Transverse colon (tissue), 4 donors: ENCODE measurements around the gene MAP1LC3B. TPM values are rescaled to one million over a fixed set of nuclear protein-coding genes. Genes with fewer than 3 reads are reported as not detected.

Source experiments
- DNase-seq: peaks from one replicate; pipeline ENCODE4 v3.0.0-alpha.2; 2019
- H3K27ac ChIP-seq, 4 donors: fragments of 200-600 bp; sonication (generic); 2 replicates each; pipeline ENCODE4 v1.5.1; 2016 to 2018; ENCODE audit warnings: inconsistent platforms in 4 of 4
- H3K27me3 ChIP-seq: fragments of 200-600 bp; sonication (generic); 2 replicates; pipeline ENCODE4 v1.5.1; 2017; ENCODE audit warnings: inconsistent platforms
- H3K36me3 ChIP-seq, 4 donors: fragments of 200-600 bp; sonication (generic); 2 replicates each; pipeline ENCODE4 v1.5.1; 2017 to 2019; ENCODE audit warnings: inconsistent platforms in 4 of 4
- H3K4me1 ChIP-seq, 4 donors: fragments of 200-600 bp; sonication (generic); 2 replicates each; pipeline ENCODE4 v1.5.1; 2017 to 2020; ENCODE audit warnings: inconsistent platforms in 4 of 4
- H3K4me3 ChIP-seq, 4 donors: fragments of 200-600 bp; sonication (generic); 1 replicate in 1 of 4; 2 replicates in 3 of 4; pipeline versions ENCODE4 v1.5.1 to v1.6.1; 2017 to 2019; ENCODE audit warnings: inconsistent platforms in 4 of 4
- H3K9me3 ChIP-seq, 2 donors: fragments of 200-600 bp; sonication (generic); 2 replicates each; pipeline ENCODE4 v1.5.1; 2017 to 2019; ENCODE audit warnings: inconsistent platforms in 2 of 2
- CTCF ChIP-seq, 5 experiments: fragments of 200-600 bp in 3 of 5; fragments of 450-650 bp in 2 of 5; sonication (generic) in 3 of 5; IDR thresholded peaks; 1 replicate in 2 of 5; 2 replicates in 3 of 5; pipeline ENCODE4 v1.5.1; 2016 to 2017; ENCODE audit warnings: antibody characterized with exemption in 5 of 5, inconsistent platforms in 3 of 5, mild to moderate bottlenecking in 2 of 5, moderate library complexity in 1 of 5
- EP300 ChIP-seq: sonication (generic); formaldehyde crosslinking; IDR thresholded peaks from one replicate; pipeline ENCODE4 v1.6.1; 2017; ENCODE audit warnings: antibody characterized with exemption, low read depth
- POLR2A ChIP-seq: fragments of 450-650 bp; IDR thresholded peaks from one replicate; pipeline ENCODE4 v1.6.1; 2016; ENCODE audit warnings: antibody characterized with exemption, mild to moderate bottlenecking, moderate library complexity
- POLR2AphosphoS5 ChIP-seq, 3 donors: sonication (generic); formaldehyde crosslinking; IDR thresholded peaks; one replicate each; pipeline ENCODE4 v1.6.1; 2016; ENCODE audit warnings: antibody characterized with exemption in 3 of 3
- WGBS, 2 donors: methylation state at CpG; one replicate each; pipeline ENCODE4 v1.1.5; 2018; ENCODE audit warnings: low coverage in 1 of 2; 5-methylcytosine and 5-hydroxymethylcytosine counted together
- in situ Hi-C, 4 donors: fragments of 200-750 bp; cut with MboI; loops; one replicate each; pipeline versions ENCODE4 v1.15.0 to v1.15.1; 2017; ENCODE audit warnings: low sequenced_read_pairs in 3 of 4, low pct_ligation_motif_present in 1 of 4, low pct_unique_long_range_greater_than_20kb in 1 of 4
- intact Hi-C: fragments of 100-400 bp; cut with DNase I; formaldehyde crosslinking; loops from one replicate; pipeline ENCODE4 v1.15.1; 2023; ENCODE audit warnings: low total_unique reads
- total RNA-seq, 4 donors: library from RNA; depleted of rRNA; stranded (reverse); fragments of >200 nt; gene quantifications; one replicate each; pipeline ENCODE4 v1.1.0, GENCODE V29; 2016

Gene MAP1LC3B
- total RNA-seq, 4 donors from 2014 or later = 15.7 to 69.5 (median 39.9) TPM

GRCh38 chr16:87347932-87348615 is 44.1 kb upstream of the MAP1LC3B start:
- Histone ChIP-seq H3K4me1 (peaks cover 9 to 21% (median 15%) of the 10 kb centered on the region in 4 donors), H3K27ac (no peak overlapping the region), H3K27me3 (no peaks in the 10 kb centered on the region), H3K9me3 (no peaks in the 10 kb centered on the region), H3K36me3 (peaks cover 0 to 5% (median 4%) of the 10 kb centered on the region in 4 donors), H3K4me3 (no peak overlapping the region)
- in situ Hi-C loops = no loop called here
- DNase-seq = no peak
- intact Hi-C loops = no loop called here
- TF ChIP-seq POLR2A (no peak), POLR2AphosphoS5 (IDR thresholded peaks at IDR 0.05) (no peak), CTCF (IDR thresholded peaks at IDR 0.05) (no peak), EP300 (no peak)
- WGBS, 2 donors = 98% methylated on average over 13 of the region's 13 CpGs; no CpG with 5 or more reads in 1 of the 2 donors

GRCh38 chr16:87348616-87349157 is 43.4 kb upstream of the MAP1LC3B start:
- 98% methylated on average over 12 of the region's 13 CpGs; no CpG with 5 or more reads in 1 of the 2 donors for WGBS, 2 donors
- DNase-seq = no peak
- H3K4me1 ChIP-seq = peaks cover 9 to 21% (median 15%) of the 10 kb centered on the region in 4 donors
- in situ Hi-C loops (no loop called here), intact Hi-C loops (no loop called here)
- TF ChIP-seq CTCF (IDR thresholded peaks at IDR 0.05) = no peak
- no peak for TF ChIP-seq POLR2A
- no peak overlapping the region for H3K27ac ChIP-seq
- H3K36me3 ChIP-seq = peaks cover 0 to 4% (median 0%) of the 10 kb centered on the region in 4 donors
- H3K9me3 ChIP-seq = no peaks in the 10 kb centered on the region
- H3K27me3 ChIP-seq = no peaks in the 10 kb centered on the region
- no peak overlapping the region for H3K4me3 ChIP-seq

- intact Hi-C loops = no loop called here
- in situ Hi-C loops = no loop called here
- peaks cover 6 to 17% (median 10%) of the 10 kb centered on the region in 4 donors for H3K4me1 ChIP-seq
- WGBS, 2 donors = 73 to 92% methylated on average over 3 to 8 of the region's 8 CpGs
- no peak for DNase-seq
- H3K9me3 ChIP-seq = no peaks in the 10 kb centered on the region
- H3K4me3 ChIP-seq = no peak overlapping the region
- H3K27me3 ChIP-seq = no peaks in the 10 kb centered on the region
- no peak overlapping the region for H3K27ac ChIP-seq
- peaks cover 0 to 4% (median 0%) of the 10 kb centered on the region in 4 donors for H3K36me3 ChIP-seq
- TF ChIP-seq POLR2A (no peak), EP300 (no peak)
These were observed 42.1 kb upstream of the MAP1LC3B start for GRCh38 chr16:87350031-87350430.

GRCh38 chr16:87350681-87351319 is 41.3 kb upstream of the MAP1LC3B start:
- H3K36me3 ChIP-seq = peaks cover 0 to 4% (median 0%) of the 10 kb centered on the region in 4 donors
- no peak overlapping the region for H3K4me3 ChIP-seq
- H3K9me3 ChIP-seq = no peaks in the 10 kb centered on the region
- H3K27me3 ChIP-seq = no peaks in the 10 kb centered on the region
- in situ Hi-C loops (no loop called here), intact Hi-C loops (no loop called here)
- no peak overlapping the region for H3K27ac ChIP-seq
- peaks cover 0 to 9% (median 4%) of the 10 kb centered on the region in 4 donors for H3K4me1 ChIP-seq
- no peak for DNase-seq
- WGBS, 2 donors = 64 to 79% methylated on average over 6 to 23 of the region's 23 CpGs
- TF ChIP-seq EP300 (no peak), CTCF (IDR thresholded peaks at IDR 0.05) (no peak), POLR2A (no peak), POLR2AphosphoS5 (IDR thresholded peaks at IDR 0.05) (no peak)
